ENCODE data around the gene PLA2G4D. TPM values are rescaled to one million over a fixed set of nuclear protein-coding genes. Genes with fewer than 3 reads are reported as not detected.

The PLA2G4D gene, protein sequence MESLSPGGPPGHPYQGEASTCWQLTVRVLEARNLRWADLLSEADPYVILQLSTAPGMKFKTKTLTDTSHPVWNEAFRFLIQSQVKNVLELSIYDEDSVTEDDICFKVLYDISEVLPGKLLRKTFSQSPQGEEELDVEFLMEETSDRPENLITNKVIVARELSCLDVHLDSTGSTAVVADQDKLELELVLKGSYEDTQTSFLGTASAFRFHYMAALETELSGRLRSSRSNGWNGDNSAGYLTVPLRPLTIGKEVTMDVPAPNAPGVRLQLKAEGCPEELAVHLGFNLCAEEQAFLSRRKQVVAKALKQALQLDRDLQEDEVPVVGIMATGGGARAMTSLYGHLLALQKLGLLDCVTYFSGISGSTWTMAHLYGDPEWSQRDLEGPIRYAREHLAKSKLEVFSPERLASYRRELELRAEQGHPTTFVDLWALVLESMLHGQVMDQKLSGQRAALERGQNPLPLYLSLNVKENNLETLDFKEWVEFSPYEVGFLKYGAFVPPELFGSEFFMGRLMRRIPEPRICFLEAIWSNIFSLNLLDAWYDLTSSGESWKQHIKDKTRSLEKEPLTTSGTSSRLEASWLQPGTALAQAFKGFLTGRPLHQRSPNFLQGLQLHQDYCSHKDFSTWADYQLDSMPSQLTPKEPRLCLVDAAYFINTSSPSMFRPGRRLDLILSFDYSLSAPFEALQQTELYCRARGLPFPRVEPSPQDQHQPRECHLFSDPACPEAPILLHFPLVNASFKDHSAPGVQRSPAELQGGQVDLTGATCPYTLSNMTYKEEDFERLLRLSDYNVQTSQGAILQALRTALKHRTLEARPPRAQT
- total RNA-seq (2022) (not detected in 2 replicates), Bru-seq, nascent RNA (percentile 6 among the genes with signal in this experiment), BruChase-seq, experiment 1, labeled RNA remaining after a 6-hour chase (not detected), BruChase-seq, experiment 2, labeled RNA remaining after a 2-hour chase (percentile 4 among the genes with signal in this experiment)
- long read RNA-seq: 0 reads

GRCh38 chr15:42094512-42094963, at the start of gene PLA2G4D:
Gene PLA2G4D (minus strand): TSS chr15:42094562. CDS start chr15:42094459, 103 bp downstream.
- Mint-ChIP-seq H3K36me3 (ENCODE audit: insufficient read depth, unreplicated experiment) (peaks cover 3% of the 10 kb centered on the region), H3K9me3 (ENCODE audit: low read depth, unreplicated experiment) (no peaks in the 10 kb centered on the region), H3K27me3 (ENCODE audit: unreplicated experiment) (no peaks in the 10 kb centered on the region), H3K4me3 (ENCODE audit: low read depth, unreplicated experiment) (no peak within 1 kb of the TSS), H3K4me1 (ENCODE audit: low read depth, unreplicated experiment) (peaks cover 11% of the 10 kb centered on the region), H3K27ac (ENCODE audit: unreplicated experiment) (no peak within 1 kb of the TSS)
- DNase-seq: no peak
- CTCF ChIA-PET: interaction anchor here (0.7 kb wide), 1 partner anchor 10 kb away, joined by 3 read pairs; no protein-coding TSS in a partner anchor
- no peak for TF ChIP-seq CTCF (IDR thresholded peaks at IDR 0.05; ENCODE audit: unreplicated experiment)
- intact Hi-C loops (cut with micrococcal nuclease; ENCODE audit: unreplicated experiment): no loop called here
- BruUV-seq (replicated peaks): no TSS peak

DNA sequence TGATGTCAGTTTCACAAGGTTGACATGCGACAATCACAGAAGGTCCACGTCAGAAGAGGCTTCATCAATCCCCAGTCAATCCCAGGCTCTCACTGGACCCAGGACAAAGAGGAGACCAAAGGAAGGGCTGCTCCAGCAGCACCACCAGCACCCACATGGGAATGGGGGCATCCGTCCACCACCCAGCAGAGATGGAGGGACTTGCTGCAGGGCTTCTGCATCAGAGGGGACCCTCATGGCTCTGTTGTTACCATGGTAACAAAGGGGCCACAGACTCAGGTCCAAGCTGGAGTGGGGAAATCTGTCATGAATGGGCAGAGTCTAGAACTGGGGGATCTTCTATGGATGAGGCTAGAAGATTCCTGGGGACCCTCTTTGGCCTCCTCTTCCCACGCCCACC, 49.0 kb upstream of the PLA2G4D start:
- no peak for DNase-seq
- CTCF ChIA-PET: no interaction called here
- peaks cover 3% of the 10 kb centered on the region for H3K9me3 Mint-ChIP-seq (ENCODE audit: low read depth, unreplicated experiment)
- no peak overlapping the region for H3K4me3 Mint-ChIP-seq (ENCODE audit: low read depth, unreplicated experiment)
- no peaks in the 10 kb centered on the region for H3K4me1 Mint-ChIP-seq (ENCODE audit: low read depth, unreplicated experiment)
- BruUV-seq (replicated peaks): no TSS peak
- H3K27ac Mint-ChIP-seq (ENCODE audit: unreplicated experiment): no peak overlapping the region
- no peak for TF ChIP-seq CTCF (IDR thresholded peaks at IDR 0.05; ENCODE audit: unreplicated experiment)
- intact Hi-C loops (cut with micrococcal nuclease; ENCODE audit: unreplicated experiment): no loop called here
- H3K27me3 Mint-ChIP-seq (ENCODE audit: unreplicated experiment): peaks cover 27% of the 10 kb centered on the region
- H3K36me3 Mint-ChIP-seq (ENCODE audit: insufficient read depth, unreplicated experiment): no peaks in the 10 kb centered on the region

- Mint-ChIP-seq H3K9me3 (ENCODE audit: low read depth, unreplicated experiment) (peaks cover 3% of the 10 kb centered on the region), H3K4me3 (ENCODE audit: low read depth, unreplicated experiment) (no peak overlapping the region), H3K27ac (ENCODE audit: unreplicated experiment) (no peak overlapping the region), H3K36me3 (ENCODE audit: insufficient read depth, unreplicated experiment) (no peaks in the 10 kb centered on the region), H3K4me1 (ENCODE audit: low read depth, unreplicated experiment) (no peaks in the 10 kb centered on the region), H3K27me3 (ENCODE audit: unreplicated experiment) (peaks cover 32% of the 10 kb centered on the region)
- BruUV-seq (replicated peaks): no TSS peak
- CTCF ChIA-PET: no interaction called here
- no peak for TF ChIP-seq CTCF (IDR thresholded peaks at IDR 0.05; ENCODE audit: unreplicated experiment)
- no peak for DNase-seq
- intact Hi-C loops (cut with micrococcal nuclease; ENCODE audit: unreplicated experiment): no loop called here
Observed at GRCh38 chr15:42141795-42142667, 47.7 kb upstream of the PLA2G4D start.

DNA sequence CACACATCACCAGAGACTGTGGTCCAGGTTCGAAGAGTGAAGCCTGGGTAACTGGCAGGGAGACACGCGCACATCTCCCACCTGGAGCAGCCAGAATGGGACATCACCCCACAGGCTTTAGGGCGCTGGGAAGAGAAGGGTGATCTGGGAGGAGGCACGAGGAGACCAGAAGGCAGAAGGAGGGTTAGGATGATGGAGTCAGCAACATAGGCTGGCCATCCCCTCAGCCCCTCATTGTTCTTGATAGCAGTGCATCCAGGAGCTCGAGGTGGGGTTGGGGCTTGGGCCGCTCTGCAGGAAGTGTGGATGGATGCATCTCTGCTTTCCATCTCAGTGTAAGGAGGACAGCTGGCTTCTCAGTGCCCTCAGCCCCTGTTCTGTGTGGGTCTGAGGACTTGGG, 46.9 kb upstream of the PLA2G4D start:
- no peaks in the 10 kb centered on the region for H3K4me1 Mint-ChIP-seq (ENCODE audit: low read depth, unreplicated experiment)
- intact Hi-C loops (cut with micrococcal nuclease; ENCODE audit: unreplicated experiment): no loop called here
- no peak for DNase-seq
- H3K27ac Mint-ChIP-seq (ENCODE audit: unreplicated experiment): no peak overlapping the region
- BruUV-seq (replicated peaks): no TSS peak
- TF ChIP-seq CTCF (IDR thresholded peaks at IDR 0.05; ENCODE audit: unreplicated experiment): no peak
- H3K36me3 Mint-ChIP-seq (ENCODE audit: insufficient read depth, unreplicated experiment): no peaks in the 10 kb centered on the region
- peaks cover 3% of the 10 kb centered on the region for H3K9me3 Mint-ChIP-seq (ENCODE audit: low read depth, unreplicated experiment)
- H3K4me3 Mint-ChIP-seq (ENCODE audit: low read depth, unreplicated experiment): no peak overlapping the region
- peaks cover 40% of the 10 kb centered on the region for H3K27me3 Mint-ChIP-seq (ENCODE audit: unreplicated experiment)
- CTCF ChIA-PET: no interaction called here
